WTC11 (cell line): Measurements from ENCODE around the gene TMTC1. TPM values are rescaled to one million over a fixed set of nuclear protein-coding genes. Genes with fewer than 3 reads are reported as not detected.

Experiments used
- ATAC-seq: fragments of 200-7000 bp; cut with Tn5 transposase; 2 replicates; pipeline ENCODE4 v1.10.0; 2021; ENCODE audit warnings: mild to moderate bottlenecking, moderate library complexity
- CTCF ChIA-PET: fragments of 300-600 bp; sonication (Branson Sonifier 250); formaldehyde crosslinking; loops from one replicate; lab custom pipeline; 2021; ENCODE audit warnings: antibody characterized with exemption; lab: Charles Lee
- POLR2A ChIA-PET: fragments of 350-600 bp; sonication (Branson Sonifier 250); formaldehyde crosslinking; loops from one replicate; lab custom pipeline; 2021; ENCODE audit warnings: antibody characterized with exemption; lab: Charles Lee
- DNase-seq: peaks from one replicate; pipeline ENCODE4 v3.0.0; 2021; ENCODE audit warnings: low spot score
- H3K27ac Mint-ChIP-seq: 2 replicates; pipeline ENCODE4 v1.8.0; 2021; ENCODE audit warnings: mixed read lengths
- H3K27me3 Mint-ChIP-seq: 2 replicates; pipeline ENCODE4 v1.8.0; 2021; ENCODE audit warnings: low read depth, mild to moderate bottlenecking, moderate library complexity, mixed read lengths
- H3K36me3 Mint-ChIP-seq: 2 replicates; pipeline ENCODE4 v1.8.0; 2021; ENCODE audit warnings: mixed read lengths
- H3K4me1 Mint-ChIP-seq: 2 replicates; pipeline ENCODE4 v1.8.0; 2022; ENCODE audit warnings: mixed read lengths
- H3K4me3 Mint-ChIP-seq: 2 replicates; pipeline ENCODE4 v1.8.0; 2021; ENCODE audit warnings: mild to moderate bottlenecking, moderate library complexity, mixed read lengths
- H3K9me3 Mint-ChIP-seq: 2 replicates; pipeline ENCODE4 v1.8.0; 2021; ENCODE audit warnings: mixed read lengths
- ATF3 ChIP-seq: sonication (generic); formaldehyde crosslinking; conservative IDR thresholded peaks from 2 replicates; pipeline ENCODE4 v1.8.1; 2022; ENCODE audit warnings: mild to moderate bottlenecking, missing genetic modification reagents
- ATF6 ChIP-seq: sonication (generic); formaldehyde crosslinking; IDR thresholded peaks from 2 replicates; pipeline ENCODE4 v1.8.1; 2023; ENCODE audit warnings: mild to moderate bottlenecking, missing genetic modification reagents
- CDX4 ChIP-seq: fragments of 250-450 bp; sonication (Bioruptor Pico); IDR thresholded peaks from 2 replicates; pipeline ENCODE4 v1.9.0; 2021; ENCODE audit warnings: moderate library complexity, mild to moderate bottlenecking, inconsistent platforms, borderline replicate concordance
- E2F1 ChIP-seq: sonication (generic); formaldehyde crosslinking; IDR thresholded peaks from 2 replicates; pipeline ENCODE4 v1.8.0; 2022; ENCODE audit warnings: mild to moderate bottlenecking, missing genetic modification reagents
- E2F4 ChIP-seq: sonication (generic); formaldehyde crosslinking; IDR thresholded peaks from 2 replicates; pipeline ENCODE4 v1.8.1; 2022; ENCODE audit warnings: low read depth, mild to moderate bottlenecking, moderate library complexity, missing genetic modification reagents, borderline replicate concordance
- FOXJ3 ChIP-seq: sonication (generic); formaldehyde crosslinking; IDR thresholded peaks from 2 replicates; pipeline ENCODE4 v1.9.0; 2021; ENCODE audit warnings: missing genetic modification reagents, mild to moderate bottlenecking, borderline replicate concordance
- JAZF1 ChIP-seq: fragments of 250-450 bp; sonication (Bioruptor Pico); IDR thresholded peaks from 2 replicates; pipeline ENCODE4 v1.9.0; 2021; ENCODE audit warnings: moderate library complexity, mild to moderate bottlenecking, inconsistent platforms
- KAT7 ChIP-seq: sonication (generic); formaldehyde crosslinking; IDR thresholded peaks from 2 replicates; pipeline ENCODE4 v1.8.1; 2023; ENCODE audit warnings: missing genetic modification reagents, mild to moderate bottlenecking, borderline replicate concordance
- MYBL2 ChIP-seq: sonication (generic); formaldehyde crosslinking; IDR thresholded peaks from 2 replicates; pipeline ENCODE4 v1.8.1; 2023; ENCODE audit warnings: mild to moderate bottlenecking, moderate library complexity, missing genetic modification reagents
- NFE2L1 ChIP-seq: sonication (generic); formaldehyde crosslinking; IDR thresholded peaks from 2 replicates; pipeline ENCODE4 v1.8.1; 2023; ENCODE audit warnings: missing genetic modification reagents
- NR1H2 ChIP-seq: sonication (generic); formaldehyde crosslinking; IDR thresholded peaks from 2 replicates; pipeline ENCODE4 v1.9.0; 2021; ENCODE audit warnings: mild to moderate bottlenecking, moderate library complexity, missing genetic modification reagents
- OVOL2 ChIP-seq: fragments of 250-450 bp; sonication (Bioruptor Pico); IDR thresholded peaks from 2 replicates; pipeline ENCODE4 v1.9.0; 2021; ENCODE audit warnings: mild to moderate bottlenecking, borderline replicate concordance
- PRRX2 ChIP-seq: fragments of 250-450 bp; sonication (Bioruptor Pico); IDR thresholded peaks from 2 replicates; pipeline ENCODE4 v1.8.0; 2021; ENCODE audit warnings: mild to moderate bottlenecking
- TCF7 ChIP-seq: sonication (generic); formaldehyde crosslinking; IDR thresholded peaks from 2 replicates; pipeline ENCODE4 v1.8.0; 2022; ENCODE audit warnings: mild to moderate bottlenecking, low read depth, missing genetic modification reagents, moderate library complexity
- ZNF232 ChIP-seq: sonication (generic); formaldehyde crosslinking; IDR thresholded peaks from 2 replicates; pipeline ENCODE4 v1.8.0; 2022; ENCODE audit warnings: mild to moderate bottlenecking, missing genetic modification reagents
- ZNF671 ChIP-seq: fragments of 250-450 bp; sonication (Bioruptor Pico); IDR thresholded peaks from 2 replicates; pipeline ENCODE4 v1.8.0; 2021; ENCODE audit warnings: mild to moderate bottlenecking
- total RNA-seq: library from RNA; stranded (reverse); gene quantifications from 3 replicates; pipeline ENCODE4 v1.2.3, GENCODE V29; 2021
- TF ChIP-seq, protein P1 (sequence below): sonication (generic); formaldehyde crosslinking; IDR thresholded peaks from 2 replicates; pipeline ENCODE4 v1.8.1; 2022; ENCODE audit warnings: missing genetic modification reagents, borderline replicate concordance
- TF ChIP-seq, protein P2 (sequence below): sonication (generic); formaldehyde crosslinking; IDR thresholded peaks from 2 replicates; pipeline ENCODE4 v1.8.1; 2023; ENCODE audit warnings: mild to moderate bottlenecking, missing genetic modification reagents, borderline replicate concordance
- TF ChIP-seq, protein P3 (sequence below): fragments of 250-450 bp; sonication (Bioruptor Pico); IDR thresholded peaks from 2 replicates; pipeline ENCODE4 v1.9.0; 2021; ENCODE audit warnings: mild to moderate bottlenecking
- TF ChIP-seq, protein P4 (sequence below): sonication (generic); formaldehyde crosslinking; IDR thresholded peaks from 2 replicates; pipeline ENCODE4 v1.8.0; 2022; ENCODE audit warnings: mild to moderate bottlenecking, missing genetic modification reagents

Gene TMTC1
- total RNA-seq, 1 experiment from 2014 or later = 17.3 TPM

DNA sequence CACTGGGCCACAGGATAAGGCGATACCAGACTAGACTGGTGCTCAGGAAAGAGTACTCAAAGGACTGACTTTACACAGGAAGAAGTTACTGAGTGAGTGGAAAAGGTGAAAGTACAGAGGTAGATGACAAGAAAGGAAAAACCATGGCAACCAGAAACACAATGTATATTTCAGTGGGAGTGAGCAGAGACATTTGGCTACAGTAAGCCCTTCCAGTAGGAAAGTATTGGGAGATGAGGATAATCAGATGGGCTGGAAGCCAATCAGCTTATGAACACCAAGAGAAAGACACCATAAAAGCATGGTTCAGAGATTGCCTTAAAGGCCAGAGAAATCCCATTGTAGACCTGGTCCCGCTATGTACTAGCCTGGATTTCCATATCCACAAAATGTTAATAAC, 51.6 kb downstream of the TMTC1 start:
- ChIA-PET CTCF (no interaction called here), POLR2A (no interaction called here)
- peaks cover 7% of the 10 kb centered on the region; the same call in 1 of the 2 replicates for H3K27me3 Mint-ChIP-seq
- H3K36me3 Mint-ChIP-seq = no peaks in the 10 kb centered on the region
- H3K27ac Mint-ChIP-seq = no peak overlapping the region
- DNase-seq (no peak), ATAC-seq (no peak)
- H3K4me3 Mint-ChIP-seq = no peak overlapping the region
- H3K9me3 Mint-ChIP-seq = no peaks in the 10 kb centered on the region
- H3K4me1 Mint-ChIP-seq = peaks cover 9% of the 10 kb centered on the region
- TF ChIP-seq, protein P1, sequence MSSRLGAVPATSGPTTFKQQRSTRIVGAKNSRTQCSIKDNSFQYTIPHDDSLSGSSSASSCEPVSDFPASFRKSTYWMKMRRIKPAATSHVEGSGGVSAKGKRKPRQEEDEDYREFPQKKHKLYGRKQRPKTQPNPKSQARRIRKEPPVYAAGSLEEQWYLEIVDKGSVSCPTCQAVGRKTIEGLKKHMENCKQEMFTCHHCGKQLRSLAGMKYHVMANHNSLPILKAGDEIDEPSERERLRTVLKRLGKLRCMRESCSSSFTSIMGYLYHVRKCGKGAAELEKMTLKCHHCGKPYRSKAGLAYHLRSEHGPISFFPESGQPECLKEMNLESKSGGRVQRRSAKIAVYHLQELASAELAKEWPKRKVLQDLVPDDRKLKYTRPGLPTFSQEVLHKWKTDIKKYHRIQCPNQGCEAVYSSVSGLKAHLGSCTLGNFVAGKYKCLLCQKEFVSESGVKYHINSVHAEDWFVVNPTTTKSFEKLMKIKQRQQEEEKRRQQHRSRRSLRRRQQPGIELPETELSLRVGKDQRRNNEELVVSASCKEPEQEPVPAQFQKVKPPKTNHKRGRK (CRISPR knock-in tag) = no peak
- TF ChIP-seq MYBL2 (CRISPR knock-in tag) (no peak), OVOL2 (CRISPR knock-in tag) (no peak), ATF6 (CRISPR knock-in tag) (no peak), CDX4 (CRISPR knock-in tag) (no peak), TCF7 (CRISPR knock-in tag) (no peak), E2F4 (no peak), ATF3 (CRISPR knock-in tag) (no peak), NR1H2 (CRISPR knock-in tag) (no peak), E2F1 (CRISPR knock-in tag) (no peak), FOXJ3 (CRISPR knock-in tag) (no peak), ZNF671 (no peak), ZNF232 (no peak), JAZF1 (CRISPR knock-in tag) (no peak), KAT7 (CRISPR knock-in tag) (no peak), PRRX2 (CRISPR knock-in tag) (no peak), NFE2L1 (CRISPR knock-in tag) (no peak)
- TF ChIP-seq, protein P2, sequence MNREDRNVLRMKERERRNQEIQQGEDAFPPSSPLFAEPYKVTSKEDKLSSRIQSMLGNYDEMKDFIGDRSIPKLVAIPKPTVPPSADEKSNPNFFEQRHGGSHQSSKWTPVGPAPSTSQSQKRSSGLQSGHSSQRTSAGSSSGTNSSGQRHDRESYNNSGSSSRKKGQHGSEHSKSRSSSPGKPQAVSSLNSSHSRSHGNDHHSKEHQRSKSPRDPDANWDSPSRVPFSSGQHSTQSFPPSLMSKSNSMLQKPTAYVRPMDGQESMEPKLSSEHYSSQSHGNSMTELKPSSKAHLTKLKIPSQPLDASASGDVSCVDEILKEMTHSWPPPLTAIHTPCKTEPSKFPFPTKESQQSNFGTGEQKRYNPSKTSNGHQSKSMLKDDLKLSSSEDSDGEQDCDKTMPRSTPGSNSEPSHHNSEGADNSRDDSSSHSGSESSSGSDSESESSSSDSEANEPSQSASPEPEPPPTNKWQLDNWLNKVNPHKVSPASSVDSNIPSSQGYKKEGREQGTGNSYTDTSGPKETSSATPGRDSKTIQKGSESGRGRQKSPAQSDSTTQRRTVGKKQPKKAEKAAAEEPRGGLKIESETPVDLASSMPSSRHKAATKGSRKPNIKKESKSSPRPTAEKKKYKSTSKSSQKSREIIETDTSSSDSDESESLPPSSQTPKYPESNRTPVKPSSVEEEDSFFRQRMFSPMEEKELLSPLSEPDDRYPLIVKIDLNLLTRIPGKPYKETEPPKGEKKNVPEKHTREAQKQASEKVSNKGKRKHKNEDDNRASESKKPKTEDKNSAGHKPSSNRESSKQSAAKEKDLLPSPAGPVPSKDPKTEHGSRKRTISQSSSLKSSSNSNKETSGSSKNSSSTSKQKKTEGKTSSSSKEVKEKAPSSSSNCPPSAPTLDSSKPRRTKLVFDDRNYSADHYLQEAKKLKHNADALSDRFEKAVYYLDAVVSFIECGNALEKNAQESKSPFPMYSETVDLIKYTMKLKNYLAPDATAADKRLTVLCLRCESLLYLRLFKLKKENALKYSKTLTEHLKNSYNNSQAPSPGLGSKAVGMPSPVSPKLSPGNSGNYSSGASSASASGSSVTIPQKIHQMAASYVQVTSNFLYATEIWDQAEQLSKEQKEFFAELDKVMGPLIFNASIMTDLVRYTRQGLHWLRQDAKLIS (CRISPR knock-in tag) = no peak
- TF ChIP-seq, protein P3, sequence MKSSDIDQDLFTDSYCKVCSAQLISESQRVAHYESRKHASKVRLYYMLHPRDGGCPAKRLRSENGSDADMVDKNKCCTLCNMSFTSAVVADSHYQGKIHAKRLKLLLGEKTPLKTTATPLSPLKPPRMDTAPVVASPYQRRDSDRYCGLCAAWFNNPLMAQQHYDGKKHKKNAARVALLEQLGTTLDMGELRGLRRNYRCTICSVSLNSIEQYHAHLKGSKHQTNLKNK = no peak
- TF ChIP-seq, protein P4, sequence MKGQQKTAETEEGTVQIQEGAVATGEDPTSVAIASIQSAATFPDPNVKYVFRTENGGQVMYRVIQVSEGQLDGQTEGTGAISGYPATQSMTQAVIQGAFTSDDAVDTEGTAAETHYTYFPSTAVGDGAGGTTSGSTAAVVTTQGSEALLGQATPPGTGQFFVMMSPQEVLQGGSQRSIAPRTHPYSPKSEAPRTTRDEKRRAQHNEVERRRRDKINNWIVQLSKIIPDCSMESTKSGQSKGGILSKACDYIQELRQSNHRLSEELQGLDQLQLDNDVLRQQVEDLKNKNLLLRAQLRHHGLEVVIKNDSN (CRISPR knock-in tag) = no peak
